GM23338 (cell line): ENCODE measurements around the gene DCAF8L1.

ENCODE experiments used
- CREB1 ChIP-seq: fragments of 250-450 bp; sonication (Bioruptor Pico); IDR thresholded peaks from 2 replicates; pipeline ENCODE4 v1.5.0; 2020; ENCODE audit warnings: low read depth, mild to moderate bottlenecking, moderate library complexity
- EZH2 ChIP-seq: fragments of 200-600 bp; sonication (generic); IDR thresholded peaks from one replicate; pipeline ENCODE4 v1.8.0; 2017; ENCODE audit warnings: antibody characterized with exemption, mild to moderate bottlenecking, low read depth; ENCODE audit not compliant: unreplicated experiment
- EZH2phosphoT487 ChIP-seq: fragments of 200-600 bp; sonication (generic); IDR thresholded peaks from one replicate; pipeline ENCODE4 v1.8.1; 2018; ENCODE audit warnings: antibody characterized with exemption; ENCODE audit not compliant: unreplicated experiment
- JUNB ChIP-seq: IDR thresholded peaks from one replicate; pipeline ENCODE4 v1.6.1; 2016; ENCODE audit warnings: antibody characterized with exemption; ENCODE audit not compliant: unreplicated experiment
- NANOG ChIP-seq: IDR thresholded peaks from 2 replicates; pipeline ENCODE4 v1.6.1; 2016; ENCODE audit warnings: antibody characterized with exemption, borderline replicate concordance
- POLR2AphosphoS5 ChIP-seq: IDR thresholded peaks from 2 replicates; pipeline ENCODE4 v1.6.1; 2016; ENCODE audit warnings: antibody characterized with exemption, low read depth
- REST ChIP-seq: IDR thresholded peaks from one replicate; pipeline ENCODE4 v1.6.1; 2018; ENCODE audit warnings: antibody characterized with exemption; ENCODE audit not compliant: unreplicated experiment
- STAT1 ChIP-seq: IDR thresholded peaks from one replicate; pipeline ENCODE4 v1.6.1; 2016; ENCODE audit warnings: antibody characterized with exemption; ENCODE audit not compliant: unreplicated experiment
- ZNF114 ChIP-seq: fragments of 250-450 bp; sonication (Bioruptor Pico); IDR thresholded peaks from 2 replicates; pipeline ENCODE4 v1.5.0; 2020; ENCODE audit warnings: mild to moderate bottlenecking, moderate library complexity
- ZNF331 ChIP-seq: fragments of 250-450 bp; sonication (Bioruptor Pico); IDR thresholded peaks from 2 replicates; pipeline ENCODE4 v1.5.0; 2020; ENCODE audit warnings: low read depth, mild to moderate bottlenecking, moderate library complexity
- ZNF462 ChIP-seq: fragments of 250-450 bp; sonication (Bioruptor Pico); IDR thresholded peaks from 2 replicates; pipeline ENCODE4 v1.5.0; 2020; ENCODE audit warnings: mild to moderate bottlenecking, moderate library complexity
- TF ChIP-seq, protein P1 (sequence below), 2 experiments: fragments of 200-600 bp in 1 of 2; sonication (generic) in 1 of 2; conservative IDR thresholded peaks; 2 replicates each; pipeline versions ENCODE4 v1.5.1 to v1.6.1; 2016 to 2017; ENCODE audit warnings: antibody characterized with exemption in 2 of 2, low read depth in 2 of 2, mild to moderate bottlenecking in 2 of 2, moderate library complexity in 1 of 2
- TF ChIP-seq, protein P2 (sequence below): IDR thresholded peaks from 2 replicates; pipeline ENCODE4 v1.6.1; 2016; ENCODE audit warnings: antibody characterized with exemption

GRCh38 chrX:27968352-27968751, 12.9 kb downstream of the DCAF8L1 start:
- TF ChIP-seq EZH2 (no peak), REST (no peak), EZH2phosphoT487 (no peak), STAT1 (no peak), POLR2AphosphoS5 (no peak), JUNB (no peak), CREB1 (CRISPR knock-in tag) (no peak), ZNF331 (CRISPR knock-in tag) (no peak), ZNF114 (CRISPR knock-in tag) (no peak), NANOG (no peak), ZNF462 (no peak)
- TF ChIP-seq, protein P1, sequence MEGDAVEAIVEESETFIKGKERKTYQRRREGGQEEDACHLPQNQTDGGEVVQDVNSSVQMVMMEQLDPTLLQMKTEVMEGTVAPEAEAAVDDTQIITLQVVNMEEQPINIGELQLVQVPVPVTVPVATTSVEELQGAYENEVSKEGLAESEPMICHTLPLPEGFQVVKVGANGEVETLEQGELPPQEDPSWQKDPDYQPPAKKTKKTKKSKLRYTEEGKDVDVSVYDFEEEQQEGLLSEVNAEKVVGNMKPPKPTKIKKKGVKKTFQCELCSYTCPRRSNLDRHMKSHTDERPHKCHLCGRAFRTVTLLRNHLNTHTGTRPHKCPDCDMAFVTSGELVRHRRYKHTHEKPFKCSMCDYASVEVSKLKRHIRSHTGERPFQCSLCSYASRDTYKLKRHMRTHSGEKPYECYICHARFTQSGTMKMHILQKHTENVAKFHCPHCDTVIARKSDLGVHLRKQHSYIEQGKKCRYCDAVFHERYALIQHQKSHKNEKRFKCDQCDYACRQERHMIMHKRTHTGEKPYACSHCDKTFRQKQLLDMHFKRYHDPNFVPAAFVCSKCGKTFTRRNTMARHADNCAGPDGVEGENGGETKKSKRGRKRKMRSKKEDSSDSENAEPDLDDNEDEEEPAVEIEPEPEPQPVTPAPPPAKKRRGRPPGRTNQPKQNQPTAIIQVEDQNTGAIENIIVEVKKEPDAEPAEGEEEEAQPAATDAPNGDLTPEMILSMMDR (conservative IDR thresholded peaks at IDR 0.05; ENCODE audit: low read depth in 2 of 2): no peak
- TF ChIP-seq, protein P2, sequence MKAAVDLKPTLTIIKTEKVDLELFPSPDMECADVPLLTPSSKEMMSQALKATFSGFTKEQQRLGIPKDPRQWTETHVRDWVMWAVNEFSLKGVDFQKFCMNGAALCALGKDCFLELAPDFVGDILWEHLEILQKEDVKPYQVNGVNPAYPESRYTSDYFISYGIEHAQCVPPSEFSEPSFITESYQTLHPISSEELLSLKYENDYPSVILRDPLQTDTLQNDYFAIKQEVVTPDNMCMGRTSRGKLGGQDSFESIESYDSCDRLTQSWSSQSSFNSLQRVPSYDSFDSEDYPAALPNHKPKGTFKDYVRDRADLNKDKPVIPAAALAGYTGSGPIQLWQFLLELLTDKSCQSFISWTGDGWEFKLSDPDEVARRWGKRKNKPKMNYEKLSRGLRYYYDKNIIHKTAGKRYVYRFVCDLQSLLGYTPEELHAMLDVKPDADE: no peak
